ENCODE data around the gene ADAP1.

GRCh38 chr7:867406-868188 lies 86.9 kb downstream of the ADAP1 start:
- TF ChIP-seq, protein P1, sequence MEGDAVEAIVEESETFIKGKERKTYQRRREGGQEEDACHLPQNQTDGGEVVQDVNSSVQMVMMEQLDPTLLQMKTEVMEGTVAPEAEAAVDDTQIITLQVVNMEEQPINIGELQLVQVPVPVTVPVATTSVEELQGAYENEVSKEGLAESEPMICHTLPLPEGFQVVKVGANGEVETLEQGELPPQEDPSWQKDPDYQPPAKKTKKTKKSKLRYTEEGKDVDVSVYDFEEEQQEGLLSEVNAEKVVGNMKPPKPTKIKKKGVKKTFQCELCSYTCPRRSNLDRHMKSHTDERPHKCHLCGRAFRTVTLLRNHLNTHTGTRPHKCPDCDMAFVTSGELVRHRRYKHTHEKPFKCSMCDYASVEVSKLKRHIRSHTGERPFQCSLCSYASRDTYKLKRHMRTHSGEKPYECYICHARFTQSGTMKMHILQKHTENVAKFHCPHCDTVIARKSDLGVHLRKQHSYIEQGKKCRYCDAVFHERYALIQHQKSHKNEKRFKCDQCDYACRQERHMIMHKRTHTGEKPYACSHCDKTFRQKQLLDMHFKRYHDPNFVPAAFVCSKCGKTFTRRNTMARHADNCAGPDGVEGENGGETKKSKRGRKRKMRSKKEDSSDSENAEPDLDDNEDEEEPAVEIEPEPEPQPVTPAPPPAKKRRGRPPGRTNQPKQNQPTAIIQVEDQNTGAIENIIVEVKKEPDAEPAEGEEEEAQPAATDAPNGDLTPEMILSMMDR (IDR thresholded peaks at IDR 0.05) = no peak
- no peak for TF ChIP-seq POLR2A (IDR thresholded peaks at IDR 0.05)
